ENCODE measurements around the gene GPATCH8.
A peak's percentile ranks its signal among the peaks of the same experiment; 100 is the strongest.
"Not testable (repeated sequence)": the region's sequence is repeated elsewhere in the genome, so short reads cannot be mapped to it uniquely, and the experiment has no call there.

Gene GPATCH8

GRCh38 chr17:44503147-44504029 lies at the start of gene GPATCH8:
Gene GPATCH8 (minus strand): TSS chr17:44503406. CDS start chr17:44503370, 36 bp downstream.
- DNase-seq: peak in 1 of 2 experiments; percentile 39

GRCh38 chr17:44552361-44552760 lies 49.2 kb upstream of the GPATCH8 start:
- DNase-seq: no peak

- DNase-seq: no peak
Observed at GRCh38 chr17:44549686-44550085, 46.5 kb upstream of the GPATCH8 start.

- no peak for DNase-seq
Observed at GRCh38 chr17:44548376-44549230, 45.4 kb upstream of the GPATCH8 start.

- no peak for DNase-seq
Observed at GRCh38 chr17:44547625-44548267, 44.5 kb upstream of the GPATCH8 start.

- no peak for DNase-seq
Observed at GRCh38 chr17:44546671-44547606, 43.7 kb upstream of the GPATCH8 start.

GRCh38 chr17:44543905-44544523 lies 40.8 kb upstream of the GPATCH8 start:
- DNase-seq: no peak

GRCh38 chr17:44543213-44543904 lies 40.2 kb upstream of the GPATCH8 start:
- DNase-seq: no peak

GRCh38 chr17:44541884-44542581 lies 38.8 kb upstream of the GPATCH8 start:
- DNase-seq: no peak

- no peak for DNase-seq
Observed at GRCh38 chr17:44540246-44541084, 37.3 kb upstream of the GPATCH8 start.

- no peak for DNase-seq
Observed at GRCh38 chr17:44539673-44540072, 36.5 kb upstream of the GPATCH8 start.

- not testable (repeated sequence) for DNase-seq
Observed at GRCh38 chr17:44537922-44538321, 34.7 kb upstream of the GPATCH8 start.

GRCh38 chr17:44536090-44536953 lies 33.1 kb upstream of the GPATCH8 start:
- DNase-seq: no peak

GRCh38 chr17:44533533-44534246 lies 30.5 kb upstream of the GPATCH8 start:
- no peak for DNase-seq

- DNase-seq: no peak
Observed at GRCh38 chr17:44530896-44531418, 27.8 kb upstream of the GPATCH8 start.

- no peak for DNase-seq
Observed at GRCh38 chr17:44529864-44530263, 26.7 kb upstream of the GPATCH8 start.

GRCh38 chr17:44527954-44528353 lies 24.7 kb upstream of the GPATCH8 start:
- DNase-seq: no peak
